ENCODE measurements around the gene CORIN. TPM values are rescaled to one million over a fixed set of nuclear protein-coding genes. Genes with fewer than 3 reads are reported as not detected.

CORIN gene
- total and polyA plus RNA-seq, 2 of the 4 experiments (the other 2 are of a cell fraction) = 20.3 to 24.7 TPM

DNA sequence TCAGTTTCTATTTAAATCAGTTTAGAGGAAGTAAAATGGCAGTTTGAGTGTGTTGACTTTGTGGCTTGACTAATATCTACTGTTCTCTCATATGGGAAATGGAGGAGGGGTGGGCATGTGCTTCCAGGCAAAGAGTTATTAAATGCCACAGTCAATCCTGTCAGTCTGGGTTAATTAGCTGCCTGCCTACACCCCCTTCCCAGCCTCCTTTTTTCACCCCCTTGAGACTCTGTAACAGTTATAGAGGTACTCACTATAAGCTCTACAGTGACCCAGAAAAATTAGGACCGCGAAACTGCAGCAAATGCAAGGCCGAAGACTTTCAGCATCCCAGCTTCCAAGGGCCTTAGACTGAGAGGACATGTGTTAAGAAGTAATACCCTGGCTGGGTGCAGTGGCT, 165.2 kb downstream of the CORIN start:
- H3K4me3 ChIP-seq (ENCODE audit: insufficient read depth, low read depth, low read length) = no peak overlapping the region
- POLR2A ChIA-PET (ENCODE audit: unreplicated experiment) = no interaction called here
- H3K56ac ChIP-seq (ENCODE audit: extremely low read depth, insufficient read depth, low read length) = no peak overlapping the region
- no peak overlapping the region for H4K91ac ChIP-seq (ENCODE audit: insufficient read depth, low read depth, low read length)
- no peak overlapping the region for H2AK5ac ChIP-seq (ENCODE audit: low read depth, low read length)
- DNase-seq (no peak), ATAC-seq (ENCODE audit: low read depth) (no peak)
- dilution Hi-C loops (cut with HindIII; ENCODE audit: low sequenced_read_pairs, unreplicated experiment) = no loop called here
- no peak overlapping the region for H2BK15ac ChIP-seq (ENCODE audit: low read depth, low read length)
- H2BK5ac ChIP-seq (ENCODE audit: low read depth, low read length, poor library complexity, severe bottlenecking) = no peak overlapping the region
- H3K4me2 ChIP-seq (ENCODE audit: low read depth, low read length) = no peak overlapping the region
- intact Hi-C loops (cut with micrococcal nuclease) = no loop called here
- no peaks in the 10 kb centered on the region for H3K36me3 ChIP-seq (ENCODE audit: control insufficient read depth, insufficient read depth, low read length)
- WGBS, 2 experiments (ENCODE audit: extremely low coverage in 2 of 2, insufficient read length in 1 of 2) = no CpG with 5 or more reads among the region's 3 CpGs
- H3K9me1 ChIP-seq (ENCODE audit: insufficient read depth, low read length) = no peaks in the 10 kb centered on the region
- H4K20me1 ChIP-seq (ENCODE audit: insufficient read depth, low read length) = no peaks in the 10 kb centered on the region
- H3K79me1 ChIP-seq (ENCODE audit: low read depth in 1 of 2, low read length in 2 of 2) = no peaks in the 10 kb centered on the region
- no peak overlapping the region for H4K8ac ChIP-seq (ENCODE audit: low read depth in 2 of 2, low read length in 2 of 2)
- no peak overlapping the region for H3K9ac ChIP-seq (ENCODE audit: low read depth, low read length)
- H4K5ac ChIP-seq (ENCODE audit: low read depth, low read length) = no peak overlapping the region
- H3K27me3 ChIP-seq (ENCODE audit: control insufficient read depth, insufficient read depth, low read length) = peaks cover 9% of the 10 kb centered on the region
- H3K4ac ChIP-seq (ENCODE audit: low read depth, low read length) = no peak overlapping the region
- no peak overlapping the region for H2AFZ ChIP-seq (replicated peaks; ENCODE audit: low read length, poor library complexity)
- H2BK20ac ChIP-seq (ENCODE audit: low read depth, low read length) = no peak overlapping the region
- BruUV-seq (replicated peaks) = no TSS peak
- H3K18ac ChIP-seq (ENCODE audit: low read depth, low read length) = no peak overlapping the region
- H3K4me1 ChIP-seq (ENCODE audit: control insufficient read depth, insufficient read depth, low read length) = no peaks in the 10 kb centered on the region
- no peak overlapping the region for H3K23ac ChIP-seq (ENCODE audit: low read depth, low read length)
- no peak overlapping the region for H3K27ac ChIP-seq (ENCODE audit: insufficient read depth, low read length)
- no peak overlapping the region for H2BK120ac ChIP-seq (ENCODE audit: low read depth, low read length)
- no peak overlapping the region for H2AK9ac ChIP-seq (replicated peaks; ENCODE audit: low read depth, low read length, poor library complexity)
- no peaks in the 10 kb centered on the region for H3K9me3 ChIP-seq (ENCODE audit: control insufficient read depth, insufficient read depth, low read length)
- TF ChIP-seq, protein P1, sequence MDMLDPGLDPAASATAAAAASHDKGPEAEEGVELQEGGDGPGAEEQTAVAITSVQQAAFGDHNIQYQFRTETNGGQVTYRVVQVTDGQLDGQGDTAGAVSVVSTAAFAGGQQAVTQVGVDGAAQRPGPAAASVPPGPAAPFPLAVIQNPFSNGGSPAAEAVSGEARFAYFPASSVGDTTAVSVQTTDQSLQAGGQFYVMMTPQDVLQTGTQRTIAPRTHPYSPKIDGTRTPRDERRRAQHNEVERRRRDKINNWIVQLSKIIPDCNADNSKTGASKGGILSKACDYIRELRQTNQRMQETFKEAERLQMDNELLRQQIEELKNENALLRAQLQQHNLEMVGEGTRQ (IDR thresholded peaks at IDR 0.05; ENCODE audit: low read depth, low read length) = no peak
- TF ChIP-seq NFE2L2 (IDR thresholded peaks at IDR 0.05; ENCODE audit: low read depth, low read length) (no peak), BHLHE40 (IDR thresholded peaks at IDR 0.05; ENCODE audit: low read depth, low read length) (no peak), RAD21 (IDR thresholded peaks at IDR 0.05; ENCODE audit: low read length) (no peak), POLR2A (IDR thresholded peaks at IDR 0.05; ENCODE audit: low read depth, low read length) (no peak), CTCF (conservative IDR thresholded peaks at IDR 0.05; ENCODE audit: low read depth, low read length) (no peak), CEBPB (IDR thresholded peaks at IDR 0.05; ENCODE audit: low read depth, low read length) (no peak), MXI1 (IDR thresholded peaks at IDR 0.05; ENCODE audit: borderline replicate concordance, low read depth, low read length) (no peak), MAFK (IDR thresholded peaks at IDR 0.05; ENCODE audit: low read depth, low read length) (no peak), CHD1 (IDR thresholded peaks at IDR 0.05; ENCODE audit: low read depth, low read length) (no peak), RFX5 (IDR thresholded peaks at IDR 0.05; ENCODE audit: low read depth, low read length) (no peak), RCOR1 (IDR thresholded peaks at IDR 0.05; ENCODE audit: insufficient replicate concordance, low read length) (no peak)
- CTCF ChIA-PET = no interaction called here
- H3K14ac ChIP-seq (replicated peaks; ENCODE audit: low read depth, low read length) = no peak overlapping the region
- in situ Hi-C loops (cut with MboI; ENCODE audit: low sequenced_read_pairs) = no loop called here
